ENCODE results near the gene ME3.
"Not testable (repeated sequence)": the region's sequence is repeated elsewhere in the genome, so short reads cannot be mapped to it uniquely, and the experiment has no call there.

Gene ME3

DNA sequence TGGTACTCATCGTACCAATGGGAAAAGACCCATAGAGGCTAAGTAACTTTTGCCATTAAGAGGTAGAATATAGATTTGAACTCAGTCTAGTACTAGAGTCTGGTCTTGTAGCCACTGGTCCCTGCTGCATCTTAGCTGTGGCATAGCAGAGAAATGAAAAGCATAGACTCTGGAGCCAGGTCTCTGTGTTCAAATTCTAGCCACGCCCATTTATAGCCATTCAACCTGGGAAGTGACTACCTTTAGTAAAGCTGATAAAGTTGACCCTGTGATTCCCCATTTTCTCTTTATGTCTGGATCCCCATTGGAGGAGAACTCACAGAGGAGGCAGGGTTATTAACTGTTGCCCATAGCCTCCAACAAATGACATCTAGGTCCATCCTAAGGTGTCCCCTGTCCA, 113.6 kb downstream of the ME3 start:
- DNase-seq (ENCODE audit: low spot score): no peak

DNA sequence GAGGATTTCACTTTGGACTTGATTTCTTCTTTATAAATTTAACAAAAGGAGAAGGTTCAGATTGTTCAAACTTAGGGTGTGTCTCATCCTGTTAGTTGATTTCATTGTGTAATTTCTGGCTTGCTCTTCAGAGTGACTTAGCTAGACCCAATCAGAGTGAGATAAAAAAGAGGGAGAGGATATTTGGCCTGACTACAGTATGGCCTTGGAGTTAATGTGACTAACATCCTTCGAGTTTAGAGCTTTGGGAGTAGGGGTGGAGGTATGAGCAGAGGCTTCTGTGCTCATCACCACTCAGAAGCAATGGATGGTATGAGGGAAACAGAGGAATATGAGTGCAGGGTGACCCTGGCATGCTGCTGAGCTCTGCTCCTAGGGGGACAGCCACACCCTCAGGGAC, 114.2 kb downstream of the ME3 start:
- DNase-seq (ENCODE audit: low spot score): no peak

DNA sequence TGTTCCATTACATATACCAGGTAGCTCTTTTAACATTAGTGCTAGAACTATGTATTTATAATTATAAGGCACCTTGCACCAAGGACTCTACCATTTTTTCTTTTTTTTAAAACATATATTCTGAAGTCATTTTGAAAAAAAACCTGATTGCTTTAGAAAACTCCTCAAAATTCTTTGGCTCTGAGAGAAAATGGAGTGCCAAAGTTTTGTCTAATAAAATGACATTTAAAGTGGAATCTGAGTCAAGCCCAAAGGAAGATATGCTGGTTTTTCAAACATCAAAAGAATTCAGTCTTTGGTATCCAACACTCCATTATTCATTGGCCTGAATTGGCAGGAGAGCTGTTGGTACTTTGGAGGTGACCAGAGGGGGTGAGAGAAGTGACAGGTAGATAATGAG, 116.5 kb downstream of the ME3 start:
- DNase-seq (ENCODE audit: low spot score): no peak

DNA sequence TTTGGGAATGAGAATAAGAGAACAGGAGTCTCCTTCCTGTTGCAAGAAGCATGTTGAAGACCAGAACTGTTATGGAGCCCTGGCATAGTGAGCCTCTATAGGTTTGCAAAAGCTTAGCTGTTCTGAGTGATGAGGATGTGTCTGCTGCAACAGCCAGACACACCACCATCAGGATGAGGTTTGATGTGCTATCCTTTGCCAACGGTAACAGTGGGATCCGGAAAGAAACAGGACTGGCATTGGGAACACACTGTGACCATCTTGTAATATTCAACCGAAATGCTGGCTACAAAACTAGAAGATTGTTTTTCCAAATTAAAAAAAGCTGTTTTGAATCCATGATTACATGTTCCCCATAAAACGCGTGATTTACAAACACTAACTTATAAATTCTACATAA, 117.0 kb downstream of the ME3 start:
- no peak for DNase-seq (ENCODE audit: low spot score)

DNA sequence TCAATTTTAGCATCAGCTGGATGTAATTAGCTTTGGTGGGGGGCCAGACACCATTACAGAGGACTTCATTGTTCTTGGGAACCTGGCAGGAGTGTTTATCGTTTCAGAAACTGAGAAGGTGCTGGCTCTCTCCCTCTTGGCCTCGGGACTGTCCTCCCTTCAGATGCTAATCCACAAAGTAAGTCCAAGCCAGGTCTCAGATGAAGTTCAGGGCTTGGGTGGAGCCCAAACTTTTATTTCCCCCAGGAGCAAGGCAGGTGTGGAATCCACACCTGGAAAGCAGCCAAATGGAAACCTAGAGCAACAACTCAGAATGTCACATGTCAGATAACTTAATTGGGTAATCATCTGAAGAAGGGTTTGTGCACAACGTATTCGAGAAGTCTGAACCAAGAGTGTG, 119.2 kb downstream of the ME3 start:
- DNase-seq (ENCODE audit: low spot score): no peak

DNA sequence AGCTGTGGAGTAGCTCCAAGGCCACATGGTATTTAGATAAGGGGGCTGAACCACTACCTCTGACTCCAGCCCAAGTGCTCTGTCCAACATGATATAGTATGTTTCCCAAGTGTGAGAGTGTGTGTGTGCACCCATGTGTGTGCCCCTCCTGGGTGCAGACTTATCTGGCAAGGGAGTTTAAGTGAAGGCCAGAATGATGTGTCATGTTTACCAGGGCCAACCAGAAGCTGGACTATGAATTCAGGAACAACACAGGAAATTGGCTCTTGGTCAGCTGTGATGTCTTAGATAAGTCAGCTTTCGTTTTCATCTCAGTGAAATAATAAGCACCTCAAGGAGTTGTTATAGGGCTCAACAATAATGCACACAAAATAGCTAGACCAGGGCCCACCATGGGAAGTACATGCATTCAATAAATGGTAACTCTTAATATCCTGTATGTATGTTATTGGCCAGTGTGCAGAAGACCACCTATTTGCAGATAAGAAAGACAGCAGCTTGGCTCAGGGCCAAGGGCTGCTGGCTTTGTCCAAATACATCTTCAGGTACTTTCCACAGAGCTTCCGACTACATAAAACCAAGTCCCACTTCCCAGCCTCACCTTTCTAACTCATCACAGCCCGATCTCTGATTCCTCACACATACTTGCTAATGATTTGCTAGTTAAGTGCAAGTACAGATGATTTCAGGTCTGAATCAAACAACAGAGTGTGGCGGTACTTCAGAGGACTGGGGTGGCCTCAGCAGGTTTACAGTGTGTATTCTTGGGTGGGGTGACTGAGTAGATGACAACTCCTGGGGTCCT, 120.9 kb downstream of the ME3 start:
- no peak for DNase-seq (ENCODE audit: low spot score)

DNA sequence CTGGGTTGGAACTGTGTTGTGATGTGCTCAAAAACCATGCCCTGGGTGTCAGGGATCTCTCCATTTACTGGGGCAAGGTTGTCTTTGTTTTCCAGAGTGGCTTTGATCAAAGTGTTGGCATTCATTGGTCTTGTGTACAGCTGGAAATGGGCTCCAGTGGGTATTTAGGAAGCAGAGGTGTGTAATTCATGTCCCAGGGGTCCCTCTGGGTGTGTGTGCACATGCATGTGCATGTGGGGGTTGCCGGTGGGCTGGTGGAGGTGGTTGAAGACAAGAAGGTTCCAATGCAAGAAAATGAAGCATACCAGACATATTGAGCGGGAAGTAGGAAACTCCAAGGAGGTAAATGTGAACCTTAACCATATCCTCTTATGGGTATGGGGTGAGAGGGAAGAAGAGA, 121.7 kb downstream of the ME3 start:
- no peak for DNase-seq (ENCODE audit: low spot score)

DNA sequence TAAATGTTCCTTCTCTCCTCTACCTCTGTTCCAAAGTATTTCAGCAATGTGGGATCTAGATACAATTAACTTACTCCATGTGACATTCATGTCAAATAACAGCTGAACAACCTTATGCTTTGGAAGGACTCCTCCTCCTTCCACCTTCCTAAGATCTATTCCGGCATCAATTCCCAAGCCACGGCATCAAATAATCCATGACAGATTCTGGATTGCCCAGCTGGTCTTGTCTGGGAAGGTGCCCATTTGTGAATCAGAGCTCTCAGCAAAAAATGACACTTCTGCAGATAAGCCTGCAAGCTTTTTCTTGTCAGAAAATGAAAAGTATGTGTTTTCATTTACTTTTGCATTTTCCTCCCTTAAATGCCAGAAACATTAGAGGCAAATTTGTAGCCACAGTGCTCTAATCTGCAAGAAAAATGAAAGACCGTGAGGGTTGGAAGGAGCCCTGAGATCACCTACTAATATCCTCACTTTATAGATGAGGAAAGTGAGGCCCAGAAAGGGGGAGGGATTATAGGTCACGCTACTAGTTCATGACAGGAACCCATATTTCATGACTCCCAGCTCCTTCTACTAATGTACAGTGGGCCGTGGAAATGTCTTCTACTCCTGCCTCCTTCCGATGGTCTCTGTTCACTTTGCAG, 124.0 kb downstream of the ME3 start:
- no peak for DNase-seq (ENCODE audit: low spot score)

DNA sequence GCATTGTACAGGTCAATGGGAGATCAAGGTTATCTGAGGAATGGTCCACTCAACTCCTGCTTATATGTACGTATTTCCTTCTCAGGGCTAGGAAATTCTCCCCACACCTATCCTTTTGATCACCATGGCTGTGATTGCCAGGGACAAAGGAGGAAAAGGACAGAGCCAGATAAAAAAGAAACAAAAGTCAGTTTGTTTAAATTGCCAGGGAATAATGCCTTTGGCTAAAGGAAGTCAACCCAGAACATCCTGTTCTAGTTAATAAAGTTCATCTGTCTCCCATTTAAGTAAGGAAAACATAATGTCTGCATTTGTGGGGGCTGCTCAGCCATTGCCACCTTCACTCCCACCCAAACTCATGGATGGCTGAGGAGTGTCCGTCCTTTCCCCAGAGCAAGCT, 124.7 kb downstream of the ME3 start:
- no peak for DNase-seq (ENCODE audit: low spot score)

DNA sequence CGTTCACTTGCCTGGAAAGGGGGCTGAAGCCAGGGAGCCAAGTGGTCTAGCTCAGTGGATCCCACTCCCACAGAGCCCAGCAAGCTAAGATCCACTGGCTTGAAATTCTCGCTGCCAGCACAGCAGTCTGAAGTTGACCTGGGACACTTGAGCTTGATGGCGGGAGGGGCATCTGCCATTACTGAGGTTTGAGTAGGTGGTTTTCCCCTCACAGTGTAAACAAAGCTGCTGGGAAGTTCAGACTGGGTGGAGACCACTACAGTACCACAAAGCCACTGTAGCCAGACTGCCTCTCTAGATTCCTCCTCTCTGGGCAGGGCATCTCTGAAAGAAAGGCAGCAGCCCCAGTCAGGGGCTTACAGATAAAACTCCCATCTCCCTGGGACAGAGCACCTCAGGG, 131.1 kb downstream of the ME3 start:
- DNase-seq (ENCODE audit: low spot score): not testable (repeated sequence)

DNA sequence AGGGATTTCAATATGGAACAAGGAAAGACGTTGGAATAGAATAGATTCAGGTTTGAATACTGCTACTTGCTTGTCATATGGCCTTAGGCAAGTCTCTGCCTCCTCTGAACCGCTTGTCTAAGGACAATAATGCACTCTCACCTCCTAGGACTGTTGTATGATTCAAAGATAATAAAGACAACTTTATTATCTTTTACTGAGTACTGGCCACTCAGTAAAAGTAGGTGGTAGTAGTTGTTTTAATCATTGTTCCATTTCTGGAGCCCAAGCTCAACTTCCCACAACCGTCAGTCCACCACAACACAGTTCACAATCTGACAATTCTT, 134.2 kb downstream of the ME3 start:
- no peak for DNase-seq (ENCODE audit: low spot score)

DNA sequence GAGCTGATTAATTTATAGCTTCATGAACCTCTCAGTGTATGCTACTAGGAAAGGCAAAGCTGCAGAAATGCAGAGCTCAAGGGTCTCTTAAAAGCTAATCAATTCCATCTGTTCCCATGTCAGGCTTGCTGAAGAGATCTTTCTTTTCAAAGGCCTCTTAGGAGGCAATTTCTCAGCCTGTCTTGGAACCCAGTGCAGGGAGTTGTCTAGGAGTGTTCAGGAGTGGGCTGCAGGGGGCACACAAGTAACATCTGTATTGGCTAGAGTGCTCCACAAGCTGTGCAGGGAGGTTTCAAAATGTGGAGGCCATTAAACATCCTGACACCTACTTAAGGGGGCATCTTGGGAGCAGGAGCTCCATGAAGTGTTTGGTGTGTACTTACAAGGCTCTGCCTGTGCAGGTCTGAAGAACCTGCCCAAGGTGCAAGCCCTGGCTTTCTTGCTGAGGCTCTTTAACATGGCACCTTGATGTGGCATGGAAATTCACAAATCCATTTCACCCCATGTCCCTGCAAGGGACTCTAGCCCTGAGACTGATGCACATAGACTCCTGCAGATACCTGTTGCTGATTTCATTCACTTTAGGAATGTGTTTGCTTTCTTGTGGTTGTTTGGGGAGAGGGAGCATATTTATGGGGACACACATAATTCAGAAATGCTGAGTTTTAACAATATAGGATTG, 134.7 kb downstream of the ME3 start:
- no peak for DNase-seq (ENCODE audit: low spot score)

DNA sequence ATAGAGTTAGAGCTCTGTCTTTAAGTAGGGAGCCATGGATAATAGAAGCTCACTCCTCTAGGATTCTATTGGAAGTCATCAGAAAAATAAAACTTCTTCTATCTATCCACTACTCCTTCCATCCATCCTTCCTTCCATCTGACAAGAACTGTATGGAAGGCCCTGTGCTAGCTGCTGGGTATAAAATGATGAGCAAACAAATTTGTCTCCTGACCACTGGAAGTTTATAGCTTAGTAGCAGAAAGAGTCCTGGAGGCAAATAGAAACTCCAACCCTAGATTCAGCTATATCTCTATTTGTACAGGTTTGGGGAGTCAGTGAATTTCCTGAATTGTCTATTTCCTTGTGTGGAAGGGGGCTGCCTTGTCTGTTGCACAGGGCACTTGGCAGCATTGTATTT, 136.6 kb downstream of the ME3 start:
- no peak for DNase-seq (ENCODE audit: low spot score)

DNA sequence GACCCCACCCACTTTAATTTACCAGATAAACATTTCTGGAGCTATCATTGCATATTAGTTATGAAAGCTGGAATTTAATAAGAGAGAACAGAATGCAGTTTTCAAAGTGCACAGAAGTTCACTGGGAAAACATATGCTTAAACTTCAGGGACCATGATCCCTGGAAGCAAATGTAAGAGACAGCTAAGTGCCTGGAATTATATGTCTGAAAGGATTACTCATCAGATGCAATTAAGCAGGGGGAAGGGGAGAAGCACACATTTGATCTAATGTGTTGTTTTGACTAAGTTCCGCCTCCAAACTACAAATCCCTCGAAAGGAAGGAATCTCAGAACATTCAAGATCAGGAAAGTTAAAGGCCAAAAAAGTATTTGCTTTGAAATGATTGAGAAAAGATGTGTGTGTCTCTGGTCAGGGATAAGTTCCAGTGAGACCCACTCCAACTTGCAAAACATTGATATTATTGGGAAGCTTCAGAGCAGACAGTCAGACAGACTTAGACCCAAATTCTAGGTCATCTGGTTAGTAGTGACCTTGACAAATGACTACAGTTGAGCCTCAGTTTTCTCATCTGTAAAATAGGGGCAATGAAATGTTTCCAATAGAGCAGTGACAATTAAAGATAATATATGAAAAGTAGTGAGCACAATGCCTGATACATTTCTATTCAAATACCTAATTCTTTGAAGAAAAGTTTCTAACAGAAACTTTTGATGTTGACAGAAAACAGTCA, 147.6 kb downstream of the ME3 start:
- no peak for DNase-seq (ENCODE audit: low spot score)

DNA sequence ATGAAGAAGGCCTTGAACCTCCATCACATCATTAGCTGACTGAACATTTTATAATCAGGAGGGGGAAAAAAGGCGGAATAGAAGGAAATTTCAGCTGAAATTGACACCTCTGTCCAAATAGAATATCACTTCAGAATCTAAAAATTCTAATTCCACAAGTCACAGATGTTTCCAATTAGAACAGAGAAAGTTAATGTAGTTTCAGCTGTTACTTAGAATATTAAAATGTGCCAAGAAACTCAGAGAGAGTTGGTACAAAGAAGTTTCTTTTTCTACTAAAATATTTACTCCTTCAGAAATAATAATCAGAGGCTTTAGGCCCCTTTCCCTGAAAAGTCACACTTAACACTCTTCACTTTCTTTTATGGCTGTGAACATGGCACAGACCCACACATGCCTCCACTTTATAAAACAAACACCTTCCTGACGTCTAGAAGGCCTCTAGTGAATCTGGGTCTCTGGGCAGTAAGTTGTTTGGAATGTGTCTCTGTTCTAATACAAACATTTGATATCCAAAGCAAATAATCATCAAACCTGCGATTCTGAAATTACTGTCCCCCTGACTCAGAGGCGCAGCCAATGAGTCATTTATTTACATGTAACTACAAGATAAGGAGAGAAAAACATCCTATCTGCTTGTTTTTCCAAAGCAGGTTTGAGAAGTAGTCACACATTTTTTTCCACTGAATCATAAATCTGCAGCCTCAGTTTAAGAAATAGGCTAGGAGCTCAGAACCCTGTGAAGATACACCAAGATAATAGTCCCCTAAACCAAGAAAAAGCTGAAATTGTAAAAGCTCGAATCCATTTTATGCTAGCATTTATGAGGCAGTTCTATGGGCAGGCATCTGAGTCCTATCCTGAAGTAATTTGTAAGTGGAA, 148.4 kb downstream of the ME3 start:
- DNase-seq (ENCODE audit: low spot score): peak; percentile 63

DNA sequence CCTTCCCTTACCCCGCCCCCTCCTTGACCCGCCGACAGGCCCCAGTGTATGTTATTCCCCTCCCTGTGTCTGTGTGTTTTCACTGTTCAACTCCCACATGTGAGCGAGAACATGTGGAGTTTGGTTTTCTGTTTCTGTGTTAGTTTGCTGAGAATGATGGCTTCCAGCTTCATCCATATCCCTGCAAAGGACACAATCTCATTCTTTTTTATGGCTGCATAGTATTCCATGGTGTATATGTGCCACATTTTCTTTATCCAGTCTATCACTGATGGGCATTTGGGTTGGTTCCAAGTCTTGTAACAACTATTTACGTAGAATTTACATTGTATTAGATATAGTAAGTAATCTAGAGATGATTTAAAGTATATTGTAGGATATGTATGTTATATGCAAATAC, 149.9 kb downstream of the ME3 start:
- DNase-seq (ENCODE audit: low spot score): not testable (repeated sequence)

DNA sequence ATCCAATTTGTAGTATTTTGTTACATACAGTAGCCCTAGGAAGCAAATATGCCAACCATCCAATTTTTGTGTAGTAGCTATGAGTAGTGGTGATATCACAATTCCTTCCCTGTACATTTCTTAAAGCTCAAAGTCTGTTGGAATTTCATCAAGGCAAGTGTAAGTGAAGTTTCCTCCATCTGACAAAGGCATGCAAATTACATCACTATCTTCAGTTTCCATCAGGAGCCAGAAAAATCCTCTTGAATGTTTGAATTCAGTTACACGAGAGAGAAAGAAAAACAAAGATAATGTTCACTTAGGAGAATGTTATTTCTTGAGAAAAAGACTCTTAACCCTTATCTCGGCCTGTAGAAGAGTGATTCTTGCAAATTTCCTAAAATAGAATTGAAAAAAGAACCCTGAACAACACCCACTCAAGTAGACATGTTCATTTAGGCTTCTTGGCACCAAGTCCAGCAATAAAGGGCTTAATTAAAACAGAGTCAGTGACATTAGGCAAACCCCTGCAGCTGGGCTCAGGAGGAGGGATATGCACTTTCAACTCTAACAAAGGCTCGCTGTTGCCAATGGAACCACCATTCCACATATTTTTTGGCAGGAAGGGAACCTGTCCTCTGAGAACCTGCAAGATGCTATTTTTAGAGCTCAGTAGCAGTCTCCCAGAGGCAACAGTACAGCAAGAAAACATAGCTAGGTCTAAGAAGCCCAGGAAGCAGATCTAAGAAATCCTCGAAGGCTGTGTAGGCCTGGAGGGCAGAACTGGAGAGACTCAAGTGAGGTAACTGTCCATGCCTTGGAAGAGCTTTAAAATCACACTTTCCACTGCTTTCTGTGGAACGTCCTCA, 153.1 kb downstream of the ME3 start:
- DNase-seq (ENCODE audit: low spot score): no peak

DNA sequence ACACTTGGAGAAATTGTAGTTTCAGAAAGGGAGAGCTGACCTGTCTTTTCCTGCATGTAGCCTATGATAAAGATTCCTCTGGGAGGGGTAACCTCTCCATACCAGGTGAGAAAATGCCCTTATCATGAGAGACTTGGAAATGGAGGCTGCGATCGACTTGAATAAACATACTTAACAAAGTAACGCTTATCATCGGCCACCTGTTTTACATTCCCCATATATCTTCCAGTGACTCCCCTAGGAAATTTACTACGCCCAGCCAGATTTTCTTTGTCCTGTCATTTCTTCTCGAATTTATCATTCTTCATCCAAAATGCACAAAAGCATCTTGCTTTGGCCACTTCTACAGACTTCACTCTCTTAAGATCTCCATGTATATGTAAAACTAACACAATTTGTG, 154.2 kb downstream of the ME3 start:
- no peak for DNase-seq (ENCODE audit: low spot score)

DNA sequence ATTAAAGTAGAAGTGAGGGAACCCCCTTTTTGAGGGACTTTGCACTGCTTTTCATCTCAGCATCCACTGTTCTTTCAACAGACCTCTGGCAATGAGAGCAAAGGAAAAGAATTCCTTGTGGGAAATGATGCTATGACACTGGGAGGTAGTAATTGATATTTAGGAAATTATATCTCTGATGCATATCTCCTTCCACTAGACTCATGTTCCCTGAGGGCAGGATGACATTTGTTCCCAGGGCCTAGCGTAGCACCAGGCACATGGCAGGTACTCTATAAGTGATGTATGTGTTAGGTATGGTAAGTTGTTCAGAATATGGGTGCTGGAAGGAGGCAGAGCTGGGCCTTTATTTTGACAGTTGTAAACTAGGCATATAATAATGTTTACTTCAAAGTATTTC, 154.9 kb downstream of the ME3 start:
- no peak for DNase-seq (ENCODE audit: low spot score)

DNA sequence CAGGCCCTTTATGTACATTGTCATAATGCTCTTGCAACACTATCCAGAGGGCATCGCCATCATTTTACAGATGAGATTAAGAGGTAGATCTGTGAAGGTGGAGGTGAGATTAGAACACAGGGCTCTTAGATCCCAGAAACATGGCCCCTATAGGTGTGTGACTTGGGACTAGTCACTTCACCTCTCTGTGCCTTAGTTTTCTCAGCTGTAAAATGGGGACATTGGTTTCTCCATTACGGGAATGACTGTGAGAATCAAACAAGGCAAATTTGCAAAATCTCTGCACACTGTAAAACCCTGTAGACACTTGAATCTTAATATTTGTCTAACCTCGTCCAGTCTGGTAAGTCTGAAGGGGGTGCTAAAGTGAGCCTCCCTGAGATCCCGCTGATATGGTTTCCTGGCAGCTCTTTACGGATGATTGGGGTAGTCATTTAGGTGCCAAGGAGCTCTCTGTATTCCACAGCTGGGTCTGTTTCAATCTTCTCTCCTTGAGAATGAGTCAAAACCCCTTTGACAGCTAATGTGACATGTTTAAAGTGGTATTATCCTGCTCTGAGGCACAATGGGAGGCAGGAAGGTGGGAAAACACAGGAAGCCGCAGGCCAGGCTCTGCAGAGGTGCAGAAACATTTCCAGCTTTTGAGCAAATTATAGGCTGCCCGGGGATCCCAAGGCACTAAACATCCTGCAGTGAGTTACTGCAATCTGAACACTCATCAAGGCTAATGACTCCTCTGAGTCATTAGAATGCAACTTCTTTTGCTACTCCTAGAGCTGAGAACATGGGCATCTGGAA, 156.9 kb downstream of the ME3 start:
- no peak for DNase-seq (ENCODE audit: low spot score)
